K562 (cell line): ENCODE data around the gene TRA2B. TPM values are rescaled to one million over a fixed set of nuclear protein-coding genes. Genes with fewer than 3 reads are reported as not detected.

Experiments
- ATAC-seq: fragments of 200-7000 bp; cut with Tn5 transposase; 3 replicates; pipeline ENCODE4 v1.9.1; 2020; ENCODE audit warnings: moderate library complexity
- BruUV-seq: library from RNA; stranded (reverse); fragments of 400-500 nt; replicated peaks from 2 replicates; lab custom pipeline; 2021; lab: Mats Ljungman, UMichigan
- CTCF ChIA-PET: fragments of 300-600 bp; formaldehyde crosslinking; extraction: SDS; loops from one replicate; lab custom pipeline; 2021; ENCODE audit warnings: low intra/inter-chr PET ratio; lab: Yijun Ruan, JAX
- POLR2A ChIA-PET: fragments of 300-600, 350-650 bp; sonication (Branson Sonifier 250); formaldehyde crosslinking; extraction: SDS; loops from one replicate; lab custom pipeline; 2021; ENCODE audit warnings: antibody characterized with exemption, inconsistent platforms; lab: Yijun Ruan, JAX
- DNase-seq, 4 experiments: peaks; one replicate each; pipeline versions ENCODE4 v3.0.0 to v3.0.0-alpha.2; 2011 to 2018; ENCODE audit warnings: low spot score in 3 of 4, mixed read lengths in 3 of 4; ENCODE audit errors: extremely low read depth in 1 of 4
- FAIRE-seq: peaks from 2 replicates; lab custom pipeline; 2011; peaks lifted over from hg19 to GRCh38; lab: Jason Lieb, UNC
- H2AFZ ChIP-seq: 2 replicates; pipeline ENCODE4 v1.6.0; 2011; ENCODE audit warnings: low read depth, low read length, control low read depth, inconsistent platforms
- H3K27ac ChIP-seq: fragments of 200-600 bp; 3 replicates; pipeline ENCODE4 v1.8.0; 2011; ENCODE audit warnings: low read depth, mild to moderate bottlenecking, control low read depth, inconsistent platforms, low read length, moderate library complexity, mixed read lengths; ENCODE audit errors: extremely low read depth
- H3K27me3 ChIP-seq, 2 experiments: fragments of 300-600 bp in 1 of 2; 2 replicates in 1 of 2; 3 replicates in 1 of 2; pipeline versions ENCODE4 v1.6.0 to v1.8.0; 2011; ENCODE audit warnings: inconsistent platforms in 2 of 2, low read length in 2 of 2, mild to moderate bottlenecking in 1 of 2, mixed read lengths in 1 of 2, moderate library complexity in 1 of 2; ENCODE audit not compliant: control insufficient read depth in 2 of 2, insufficient read depth in 2 of 2
- H3K36me3 ChIP-seq: fragments of 300-600 bp; 3 replicates; pipeline ENCODE4 v1.8.0; 2011; ENCODE audit warnings: mild to moderate bottlenecking, low read length, inconsistent platforms; ENCODE audit not compliant: control insufficient read depth, insufficient read depth
- H3K4me1 ChIP-seq, 2 experiments: fragments of 200-600 bp in 1 of 2; replicated peaks in 1 of 2; 2 replicates in 1 of 2; 3 replicates in 1 of 2; pipeline versions ENCODE4 v1.5.1 to v1.8.0; 2011; ENCODE audit warnings: inconsistent platforms in 2 of 2, low read length in 2 of 2, mild to moderate bottlenecking in 1 of 2, mixed read lengths in 1 of 2, moderate library complexity in 1 of 2; ENCODE audit not compliant: control insufficient read depth in 2 of 2, insufficient read depth in 2 of 2
- H3K4me2 ChIP-seq: 2 replicates; pipeline ENCODE4 v1.6.1; 2011; ENCODE audit warnings: low read length, control low read depth, inconsistent platforms, mixed read lengths; ENCODE audit not compliant: insufficient read depth
- H3K4me3 ChIP-seq: fragments of 200-600 bp; sonication (generic), shearing (Covaris generic); 2 replicates; pipeline ENCODE4 v1.5.1; 2016; ENCODE audit warnings: control low read depth, inconsistent platforms
- H3K79me2 ChIP-seq: fragments of 200-600 bp; 3 replicates; pipeline ENCODE4 v1.8.0; 2011; ENCODE audit warnings: low read length, inconsistent platforms; ENCODE audit not compliant: control insufficient read depth, insufficient read depth
- H3K9ac ChIP-seq, 2 experiments: 2 replicates each; pipeline versions ENCODE4 v1.6.0 to v1.6.1; 2011; ENCODE audit warnings: low read depth in 2 of 2, low read length in 2 of 2, control low read depth in 1 of 2, inconsistent platforms in 1 of 2, mild to moderate bottlenecking in 1 of 2, mixed read lengths in 1 of 2; ENCODE audit not compliant: insufficient read depth in 1 of 2
- H3K9me1 ChIP-seq: one replicate; pipeline ENCODE4 v1.6.0; 2011; ENCODE audit warnings: inconsistent platforms, mild to moderate bottlenecking, low read length, moderate library complexity; ENCODE audit not compliant: control insufficient read depth, insufficient read depth
- H3K9me3 ChIP-seq: replicated peaks from 2 replicates; pipeline ENCODE4 v1.5.1; 2011; ENCODE audit warnings: low read depth, low read length, inconsistent platforms; ENCODE audit not compliant: control insufficient read depth, insufficient read depth
- H4K20me1 ChIP-seq: replicated peaks from 2 replicates; pipeline ENCODE4 v1.6.1; 2011; ENCODE audit warnings: low read length, inconsistent platforms, mixed read lengths; ENCODE audit not compliant: control insufficient read depth, insufficient read depth
- CEBPB ChIP-seq: fragments of 450-650 bp; IDR thresholded peaks from 2 replicates; pipeline ENCODE4 v1.6.1; 2016; ENCODE audit warnings: missing genetic modification characterization, missing compliant biosample characterization
- NR2C1 ChIP-seq, 2 experiments: fragments of 450-650 bp; IDR thresholded peaks; 2 replicates each; pipeline ENCODE4 v1.6.1; 2017; ENCODE audit warnings: mild to moderate bottlenecking in 2 of 2, antibody characterized with exemption in 1 of 2, inconsistent platforms in 1 of 2, missing compliant biosample characterization in 1 of 2, missing genetic modification characterization in 1 of 2
- RHOXF2B ChIP-seq: fragments of 250-450 bp; sonication (Bioruptor Pico); conservative IDR thresholded peaks from 2 replicates; pipeline ENCODE4 v1.5.1; 2021
- TFE3 ChIP-seq: fragments of 450-650 bp; formaldehyde crosslinking; IDR thresholded peaks from 2 replicates; pipeline ENCODE4 v1.4.0; 2020; ENCODE audit warnings: mild to moderate bottlenecking, mixed read lengths
- THRAP3 ChIP-seq: fragments of 450-650 bp; IDR thresholded peaks from 2 replicates; pipeline ENCODE4 v1.6.1; 2016; ENCODE audit warnings: mild to moderate bottlenecking, inconsistent platforms, borderline replicate concordance
- TOE1 ChIP-seq, 2 experiments: fragments of 450-650 bp in 1 of 2; sonication (generic) in 1 of 2; formaldehyde crosslinking in 1 of 2; IDR thresholded peaks; 2 replicates each; pipeline versions ENCODE4 v1.7.1 to v1.8.0; 2016 to 2022; ENCODE audit warnings: borderline replicate concordance in 2 of 2, mild to moderate bottlenecking in 2 of 2, antibody characterized with exemption in 1 of 2, inconsistent platforms in 1 of 2, low read depth in 1 of 2, missing genetic modification reagents in 1 of 2, moderate library complexity in 1 of 2
- ZBTB2 ChIP-seq: fragments of 450-650 bp; IDR thresholded peaks from 2 replicates; pipeline ENCODE4 v1.6.1; 2016; ENCODE audit warnings: antibody characterized with exemption
- ZNF175 ChIP-seq: fragments of 200-800 bp; sonication (Bioruptor generic); IDR thresholded peaks from 2 replicates; pipeline ENCODE4 v1.6.1; 2016; ENCODE audit warnings: low read depth, mild to moderate bottlenecking, missing genetic modification characterization, missing compliant biosample characterization
- WGBS: fragments of 100-300 bp; shearing (Covaris generic); methylation state at CpG from one replicate; pipeline ENCODE4 v1.1.6; 2016; ENCODE audit warnings: low coverage, mixed read lengths; ENCODE audit not compliant: insufficient coverage; ENCODE audit errors: missing lambda C conversion rate; 5-methylcytosine and 5-hydroxymethylcytosine counted together
- in situ Hi-C: fragments of 300-500 bp; cut with MboI; formaldehyde crosslinking; loops from 4 replicates; pipeline ENCODE4 v1.15.0; 2018; ENCODE audit warnings: inconsistent platforms, mixed read lengths
- intact Hi-C: fragments of 100-400 bp; cut with micrococcal nuclease; formaldehyde crosslinking; loops from 2 replicates; pipeline ENCODE4 v1.14.2; 2022
- polyA plus RNA-seq, 8 experiments: library from polyadenylated mRNA; depleted of rRNA in 4 of 8; stranded (reverse) in 5 of 8; unstranded in 3 of 8; fragments of >200 nt; fragmentation: Nextera tagmentation in 2 of 8; fragmentation: Illumina TruSeq in 1 of 8; extraction: Ambion mirVana in 2 of 8; extraction: Trizol in 1 of 8; gene quantifications; 2 replicates each; pipeline versions ENCODE4 v1.2.1 to v1.2.3, GENCODE V29; 2011 to 2014; ENCODE audit warnings: inconsistent platforms in 1 of 8, missing spikeins in 1 of 8
- total RNA-seq, 7 experiments: library from RNA; depleted of rRNA in 6 of 7; stranded (reverse); fragments of >200 nt in 6 of 7; fragmentation: Illumina TruSeq in 2 of 7; extraction: Trizol in 2 of 7; gene quantifications; 2 replicates each; pipeline versions ENCODE4 v1.2.1 to v1.2.3, GENCODE V29; 2011 to 2021; ENCODE audit warnings: low replicate concordance in 1 of 7

The TRA2B gene
- total and polyA plus RNA-seq, 9 of the 15 experiments (the other 6 are each of a cell fraction or from before 2014, with no cell fraction given) = 105 to 411 (median 278) TPM

GRCh38 chr3:185950728-185951127 lies 12.9 kb upstream of the TRA2B start (continued):
- no peak for TF ChIP-seq ZNF175 (CRISPR knock-in tag)

GRCh38 chr3:185949515-185949914 lies 11.7 kb upstream of the TRA2B start:
- H3K4me3 ChIP-seq = no peak overlapping the region
- no peak overlapping the region for H3K27ac ChIP-seq
- 0 out of 2 replicates have a peak overlapping the region, but pooled peaks have one; percentile 3 for H2AFZ ChIP-seq
- 76% methylated on average over 6 of the region's 6 CpGs for WGBS
- peak; percentile 19; the same call in 1 of the 3 replicates for ATAC-seq
- DNase-seq = no peak
- CTCF ChIA-PET = no interaction called here
- no peak for TF ChIP-seq ZBTB2
- TF ChIP-seq CEBPB (tag) = no peak
- peak; percentile 28; the same call in 1 of the 2 replicates for TF ChIP-seq TOE1 (IDR thresholded peaks at IDR 0.05; ENCODE audit: borderline replicate concordance)
- TF ChIP-seq TOE1 (CRISPR knock-in tag; IDR thresholded peaks at IDR 0.05; ENCODE audit: borderline replicate concordance, low read depth) = no peak
- TF ChIP-seq NR2C1 (IDR thresholded peaks at IDR 0.05) = 0 out of 2 replicates have a peak, but pooled peaks have one; percentile 28
- no peak for TF ChIP-seq NR2C1 (tag; IDR thresholded peaks at IDR 0.05)
- no peak for TF ChIP-seq THRAP3
- TF ChIP-seq TFE3 = peak; percentile 49
- no peak for TF ChIP-seq RHOXF2B (CRISPR knock-in tag)
- in situ Hi-C loops (no loop called here), intact Hi-C loops (no loop called here)
- POLR2A ChIA-PET = no interaction called here
- BruUV-seq = no TSS peak
- H3K79me2 ChIP-seq = no peaks in the 10 kb centered on the region
- no peaks in the 10 kb centered on the region for H3K9me1 ChIP-seq
- H3K9ac ChIP-seq = no peak overlapping the region
- no peaks in the 10 kb centered on the region for H4K20me1 ChIP-seq
- H3K36me3 ChIP-seq = no peaks in the 10 kb centered on the region
- no peak overlapping the region for H3K4me2 ChIP-seq
- H3K27me3 ChIP-seq = no peaks in the 10 kb centered on the region
- no peak for FAIRE-seq
- peaks cover 0 to 2% of the 10 kb centered on the region in 2 experiments; a peak in 1 of 5 replicates for H3K4me1 ChIP-seq
- H3K9me3 ChIP-seq = no peaks in the 10 kb centered on the region
